A549 (cell line): Measurements from ENCODE around the gene ITPRIP. TPM values are rescaled to one million over a fixed set of nuclear protein-coding genes. Genes with fewer than 3 reads are reported as not detected.

Experiments used
- ATOH8 ChIP-seq: fragments of 250-450 bp; sonication (Bioruptor Pico); IDR thresholded peaks from 2 replicates; pipeline ENCODE4 v1.5.0; 2020; ENCODE audit warnings: low read depth, mild to moderate bottlenecking, moderate library complexity
- EHMT2 ChIP-seq: fragments of 200-600 bp; sonication (generic); IDR thresholded peaks from 2 replicates; pipeline ENCODE4 v1.6.1; 2016; ENCODE audit warnings: antibody characterized with exemption, low read depth, mild to moderate bottlenecking, moderate library complexity
- EP300 ChIP-seq, 2 experiments: fragments of >200 bp; sonication (Bioruptor Twin); formaldehyde crosslinking; IDR thresholded peaks; 2 replicates in 1 of 2; 3 replicates in 1 of 2; pipeline ENCODE4 v1.6.1; 2016 to 2017
- ESRRA ChIP-seq: fragments of 150-350 bp; IDR thresholded peaks from 2 replicates; pipeline ENCODE4 v1.6.1; 2014; ENCODE audit warnings: mild to moderate bottlenecking, low read length, borderline replicate concordance
- FOSL2 ChIP-seq, 2 experiments: fragments of 450-650 bp in 1 of 2; fragments of >200 bp in 1 of 2; sonication (Bioruptor Twin) in 1 of 2; formaldehyde crosslinking; IDR thresholded peaks; 2 replicates each; pipeline versions ENCODE4 v1.5.0 to v1.6.1; 2016 to 2020; ENCODE audit warnings: mild to moderate bottlenecking in 1 of 2, moderate library complexity in 1 of 2
- FOXS1 ChIP-seq: fragments of 250-450 bp; sonication (Bioruptor Pico); IDR thresholded peaks from 2 replicates; pipeline ENCODE4 v1.5.0; 2020; ENCODE audit warnings: mild to moderate bottlenecking, moderate library complexity
- GATA3 ChIP-seq: IDR thresholded peaks from 2 replicates; pipeline ENCODE4 v1.6.1; 2012; ENCODE audit warnings: borderline replicate concordance
- HDAC2 ChIP-seq: fragments of 200-600 bp; sonication (generic); IDR thresholded peaks from 2 replicates; pipeline ENCODE4 v1.6.1; 2016
- HMGXB4 ChIP-seq: fragments of 250-450 bp; sonication (Bioruptor Pico); IDR thresholded peaks from 2 replicates; pipeline ENCODE4 v1.5.0; 2021; ENCODE audit warnings: mild to moderate bottlenecking, moderate library complexity, borderline replicate concordance
- HOXA7 ChIP-seq: fragments of 250-450 bp; sonication (Bioruptor Pico); IDR thresholded peaks from 2 replicates; pipeline ENCODE4 v1.5.0; 2020; ENCODE audit warnings: mild to moderate bottlenecking, moderate library complexity
- HOXB13 ChIP-seq: fragments of 250-450 bp; sonication (Bioruptor Pico); IDR thresholded peaks from 2 replicates; pipeline ENCODE4 v1.5.0; 2020; ENCODE audit warnings: low read depth, mild to moderate bottlenecking, moderate library complexity
- JUN ChIP-seq, 2 experiments: fragments of >200 bp; sonication (Bioruptor Twin); formaldehyde crosslinking; IDR thresholded peaks; 2 replicates in 1 of 2; 3 replicates in 1 of 2; pipeline ENCODE4 v1.6.1; 2016 to 2017
- JUNB ChIP-seq: fragments of >200 bp; sonication (Bioruptor Twin); formaldehyde crosslinking; IDR thresholded peaks from 2 replicates; pipeline ENCODE4 v1.6.1; 2016
- MAX ChIP-seq: IDR thresholded peaks from 2 replicates; pipeline ENCODE4 v1.6.1; 2012
- MAZ ChIP-seq: fragments of 150-350 bp; IDR thresholded peaks from 2 replicates; pipeline ENCODE4 v1.6.1; 2014; ENCODE audit warnings: antibody characterized with exemption, low read depth, low read length, borderline replicate concordance
- MYC ChIP-seq: IDR thresholded peaks from 2 replicates; pipeline ENCODE4 v1.6.1; 2012; ENCODE audit warnings: mild to moderate bottlenecking, inconsistent platforms, low read length, improper control_type of control experiment, borderline replicate concordance
- NFE2L2 ChIP-seq: fragments of 150-350 bp; conservative IDR thresholded peaks from 2 replicates; pipeline ENCODE4 v1.6.1; 2014; ENCODE audit warnings: low read length
- PBX3 ChIP-seq: IDR thresholded peaks from 2 replicates; pipeline ENCODE4 v1.6.1; 2012
- POLR2AphosphoS2 ChIP-seq: conservative IDR thresholded peaks from 2 replicates; pipeline ENCODE4 v1.6.1; 2012; ENCODE audit warnings: low read length, improper control_type of control experiment, inconsistent platforms
- RAD21 ChIP-seq, 2 experiments: fragments of >200 bp in 1 of 2; sonication (Bioruptor Twin) in 1 of 2; formaldehyde crosslinking in 1 of 2; IDR thresholded peaks in 1 of 2; conservative IDR thresholded peaks in 1 of 2; 2 replicates in 1 of 2; 3 replicates in 1 of 2; pipeline ENCODE4 v1.6.1; 2012 to 2018; ENCODE audit warnings: inconsistent platforms in 1 of 2
- RARB ChIP-seq: fragments of 250-450 bp; sonication (Bioruptor Pico); IDR thresholded peaks from 2 replicates; pipeline ENCODE4 v1.8.0; 2021; ENCODE audit warnings: mild to moderate bottlenecking, moderate library complexity
- RCOR1 ChIP-seq: fragments of 150-350 bp; IDR thresholded peaks from 2 replicates; pipeline ENCODE4 v1.6.1; 2014; ENCODE audit warnings: antibody characterized with exemption, low read length, low read depth
- RFX5 ChIP-seq: fragments of 450-650 bp; IDR thresholded peaks from 2 replicates; pipeline ENCODE4 v1.7.1; 2014; ENCODE audit warnings: antibody characterized with exemption, mild to moderate bottlenecking, moderate library complexity
- SMC3 ChIP-seq: fragments of >200 bp; sonication (Bioruptor Twin); formaldehyde crosslinking; IDR thresholded peaks from 3 replicates; pipeline ENCODE4 v1.6.1; 2018; ENCODE audit warnings: inconsistent platforms
- SREBF2 ChIP-seq: fragments of 450-650 bp; IDR thresholded peaks from 2 replicates; pipeline ENCODE4 v1.6.1; 2014; ENCODE audit warnings: mild to moderate bottlenecking, moderate library complexity
- TFCP2L1 ChIP-seq: fragments of 250-450 bp; sonication (Bioruptor Pico); IDR thresholded peaks from 2 replicates; pipeline ENCODE4 v1.5.0; 2021; ENCODE audit warnings: mild to moderate bottlenecking
- ZC3H11A ChIP-seq: fragments of 450-650 bp; IDR thresholded peaks from 2 replicates; pipeline ENCODE4 v1.6.1; 2014; ENCODE audit warnings: antibody characterized with exemption, mild to moderate bottlenecking
- ZFP36 ChIP-seq: fragments of 450-650 bp; IDR thresholded peaks from 2 replicates; pipeline ENCODE4 v1.6.1; 2014; ENCODE audit warnings: borderline replicate concordance; ENCODE audit not compliant: partially characterized antibody
- ZSCAN20 ChIP-seq: fragments of 250-450 bp; sonication (Bioruptor Pico); IDR thresholded peaks from 2 replicates; pipeline ENCODE4 v1.8.0; 2022; ENCODE audit warnings: mild to moderate bottlenecking, moderate library complexity
- polyA plus RNA-seq, 4 experiments: library from polyadenylated mRNA; depleted of rRNA in 3 of 4; stranded (reverse); fragments of >200 nt; fragmentation: RNase III in 1 of 4; extraction: RNeasy Plus Mini Kit Qiagen cat#74134 plus additional on column Dnase treatment in 1 of 4; gene quantifications; 2 replicates in 3 of 4; 3 replicates in 1 of 4; pipeline ENCODE4 v1.2.3, GENCODE V29; 2011 to 2017

The ITPRIP gene
- polyA plus RNA-seq, 2 of the 4 experiments (the other 2 are of a cell fraction): 14.8 to 21.0 TPM

- TF ChIP-seq ESRRA (no peak), RCOR1 (no peak), EP300 (IDR thresholded peaks at IDR 0.05) (no peak), EHMT2 (no peak), MAX (0 out of 2 replicates have a peak, but pooled peaks have one; percentile 52), ZSCAN20 (CRISPR knock-in tag) (no peak), RARB (CRISPR knock-in tag) (no peak), HMGXB4 (CRISPR knock-in tag) (no peak), FOSL2 (IDR thresholded peaks at IDR 0.05) (0 out of 2 replicates have a peak, but pooled peaks have one; percentile 8), FOSL2 (CRISPR knock-in tag; IDR thresholded peaks at IDR 0.05) (no peak), JUNB (no peak), ZC3H11A (no peak), RFX5 (no peak), JUN (IDR thresholded peaks at IDR 0.05) (peak in 1 of 2 experiments; percentile 56; a peak in 3 of 5 replicates), TFCP2L1 (CRISPR knock-in tag) (no peak), HOXA7 (no peak), SMC3 (0 out of 3 replicates have a peak, but pooled peaks have one; percentile 6), PBX3 (0 out of 2 replicates have a peak, but pooled peaks have one; percentile 40), HDAC2 (peak; percentile 81; the same call in 1 of the 2 replicates), MAZ (no peak), ATOH8 (CRISPR knock-in tag) (no peak), POLR2AphosphoS2 (no peak), HOXB13 (CRISPR knock-in tag) (no peak), MYC (no peak), GATA3 (no peak), RAD21 (conservative IDR thresholded peaks at IDR 0.05 in 1 of 2, IDR thresholded peaks at IDR 0.05 in 1 of 2) (no peak), NFE2L2 (no peak), FOXS1 (CRISPR knock-in tag) (no peak), ZFP36 (no peak), SREBF2 (no peak)
These were observed at the start of gene ITPRIP (continued) for GRCh38 chr10:104337985-104338735.
